CD4-positive, alpha-beta T cell treated with Interleukin-15 for 1 hour (primary cell): Measurements from ENCODE around the gene SEC22A.

Experiments used
- DNase-seq: peaks from one replicate; pipeline ENCODE4 v3.0.0-alpha.2; 2020

The SEC22A gene

GRCh38 chr3:123290107-123290930, 88.6 kb downstream of the SEC22A start:
- DNase-seq: no peak

- no peak for DNase-seq
These were observed 89.2 kb downstream of the SEC22A start for GRCh38 chr3:123290962-123291361.

DNA sequence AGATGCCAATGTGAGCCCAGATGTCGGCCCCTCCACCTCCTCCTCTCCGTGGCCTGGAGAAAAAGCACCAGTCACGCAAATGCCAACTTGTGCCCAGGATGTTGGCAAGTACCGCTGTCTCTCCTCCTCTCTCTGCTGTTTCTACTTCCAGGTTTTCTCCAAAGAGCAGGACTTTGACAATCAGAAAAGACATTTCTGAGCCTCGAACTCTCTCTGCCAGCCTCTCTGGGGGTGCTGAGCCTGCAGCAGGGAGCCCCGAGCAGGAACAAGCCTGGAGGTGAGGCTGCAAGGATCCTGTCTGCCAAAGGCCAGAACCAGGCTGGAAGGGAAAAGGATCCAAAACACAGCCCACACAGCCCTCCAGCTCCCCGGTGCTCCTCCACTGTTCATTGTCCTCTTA, 89.7 kb downstream of the SEC22A start:
- no peak for DNase-seq

- no peak for DNase-seq
These were observed 90.9 kb downstream of the SEC22A start for GRCh38 chr3:123292321-123293310.

DNA sequence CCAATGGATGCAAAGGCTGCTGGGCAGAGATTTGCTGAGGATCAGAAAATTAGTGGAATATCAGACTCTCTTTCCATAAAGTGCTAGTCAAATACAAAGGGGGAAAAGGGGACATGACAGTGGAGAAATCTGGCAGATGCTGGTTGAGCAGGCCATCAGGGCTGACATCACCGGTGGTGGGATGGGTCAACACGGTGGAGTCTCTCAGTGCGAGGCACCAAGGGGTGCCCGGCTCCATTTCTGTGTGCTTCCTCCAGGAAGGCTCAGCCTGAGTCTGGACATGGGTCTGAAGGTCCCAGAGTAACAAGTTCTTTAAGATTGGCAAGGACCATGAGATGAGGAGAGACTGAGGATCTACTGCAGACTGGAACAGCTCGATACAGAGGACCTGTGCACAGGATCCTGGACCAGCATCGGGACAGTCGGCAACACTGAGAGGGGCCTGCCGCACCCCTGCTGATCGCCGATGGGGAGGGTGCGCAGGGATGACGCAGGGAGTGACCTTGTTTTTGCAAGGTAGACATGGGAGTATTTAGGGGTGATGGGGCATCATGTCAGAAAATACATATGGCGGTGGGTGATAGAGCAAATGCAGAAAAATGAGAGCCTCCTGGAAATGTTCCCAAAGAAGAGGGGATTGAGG, 92.7 kb downstream of the SEC22A start:
- DNase-seq: no peak

DNA sequence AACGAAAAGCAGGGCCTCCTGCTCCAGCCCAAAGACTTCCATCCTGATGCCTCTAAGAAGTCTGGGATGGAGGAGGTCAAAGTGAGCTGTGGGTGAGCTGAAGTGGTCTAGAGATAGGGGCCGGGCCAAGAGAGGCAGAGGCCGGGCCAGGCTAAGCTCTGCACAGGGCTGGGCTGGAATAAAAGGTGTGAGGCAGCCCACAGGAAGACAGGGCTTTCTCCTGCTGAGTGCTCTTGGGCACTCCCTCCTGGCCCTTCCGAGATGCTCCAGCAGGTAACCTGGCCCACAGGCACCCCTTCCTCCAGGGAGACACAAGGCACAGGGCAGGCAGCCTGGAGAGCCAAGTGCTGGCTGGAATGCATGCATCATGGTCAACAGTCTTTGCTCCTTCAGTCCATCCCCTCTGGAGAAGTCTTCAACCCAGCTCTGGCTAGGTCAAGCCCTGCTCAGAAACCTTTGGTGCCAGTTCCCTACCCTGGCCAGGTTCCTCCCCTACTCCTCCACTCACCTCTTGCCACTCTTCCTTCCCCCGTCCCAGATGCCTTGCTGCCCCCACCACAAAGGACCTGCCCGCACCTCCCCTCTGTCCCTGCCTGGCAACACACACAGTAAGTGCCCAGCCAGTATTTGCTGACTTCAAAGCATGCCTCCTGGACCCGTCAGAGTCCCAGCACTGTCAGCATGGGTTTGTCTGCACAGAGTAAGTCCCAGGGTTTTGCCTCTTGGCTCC, 93.6 kb downstream of the SEC22A start:
- no peak for DNase-seq

GRCh38 chr3:123295901-123296250, 94.1 kb downstream of the SEC22A start:
- no peak for DNase-seq

DNA sequence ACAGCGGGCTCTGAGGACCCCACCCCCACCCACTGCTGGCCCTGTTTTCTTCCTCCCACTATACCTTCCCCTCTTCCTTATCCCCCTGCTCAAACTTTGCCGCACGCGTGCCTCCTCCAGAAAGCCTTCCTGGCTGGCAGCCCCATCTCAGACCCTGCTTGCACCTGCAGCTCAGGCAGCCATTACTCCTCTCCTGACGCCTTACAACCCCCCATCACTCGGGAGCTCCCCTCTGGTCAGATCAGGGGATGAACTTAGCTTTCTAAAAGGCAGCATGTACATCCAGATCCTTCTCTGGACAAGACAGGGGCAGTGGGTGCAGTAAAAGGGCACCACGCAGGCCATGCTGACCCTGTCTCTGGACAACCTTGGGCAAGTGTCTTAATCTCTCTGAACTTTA, 94.5 kb downstream of the SEC22A start:
- DNase-seq: no peak

DNA sequence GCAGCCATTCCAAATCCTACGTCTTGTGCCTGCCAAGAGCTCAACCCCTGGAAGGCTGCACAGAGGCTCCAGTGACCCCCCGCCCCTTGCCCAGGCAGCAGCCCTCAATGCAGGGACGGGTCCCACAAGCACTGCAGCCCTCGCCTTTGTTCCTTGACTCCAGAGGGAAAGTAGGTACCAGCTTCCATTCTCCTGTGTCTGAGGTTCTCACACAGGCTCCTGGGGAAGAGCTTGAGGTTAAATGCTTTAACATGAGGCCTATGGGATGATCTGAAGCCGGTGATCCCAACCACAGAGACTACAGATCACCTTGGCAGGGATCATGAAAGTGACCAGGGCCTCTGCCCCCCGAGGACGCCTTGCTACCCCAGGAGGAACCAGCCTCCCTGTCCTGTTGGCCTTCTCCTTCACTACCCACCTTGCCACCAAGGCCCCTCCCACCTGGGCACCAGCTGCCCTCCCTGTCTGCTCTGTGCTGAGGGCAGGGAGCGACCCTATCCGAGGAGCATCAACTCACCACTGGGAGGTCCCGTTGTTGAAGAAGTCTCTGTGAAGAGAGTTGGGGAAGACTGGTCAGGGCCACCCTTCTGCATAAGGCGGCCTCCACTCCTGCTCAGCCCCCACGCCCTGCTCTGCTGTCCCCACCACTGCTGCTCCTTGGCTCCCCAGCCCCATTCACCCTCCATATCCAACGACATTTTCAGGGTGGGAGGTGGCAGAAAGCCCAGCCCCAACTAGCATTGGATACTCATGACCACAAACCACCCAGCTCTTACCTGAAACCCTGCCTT, 95.3 kb downstream of the SEC22A start:
- no peak for DNase-seq

GRCh38 chr3:123297627-123297899, 95.8 kb downstream of the SEC22A start:
- no peak for DNase-seq

DNA sequence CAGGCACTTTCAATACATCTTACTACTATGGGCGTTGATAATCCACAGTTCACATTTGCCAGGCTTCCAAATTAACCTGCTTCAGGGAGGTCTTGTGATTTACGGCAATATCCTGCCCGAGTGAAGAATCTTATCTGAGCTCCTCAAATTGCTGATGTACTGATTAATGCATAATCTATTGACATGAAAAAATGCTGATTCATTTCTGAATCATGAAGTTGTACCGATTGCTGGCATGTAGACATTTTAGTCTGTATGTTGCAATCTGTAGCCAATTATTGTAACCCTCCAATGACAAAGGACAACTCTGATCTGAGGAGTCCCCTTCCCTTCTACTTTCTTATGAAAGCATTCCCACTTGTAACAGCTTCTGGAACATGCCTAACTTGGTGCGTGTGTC, 97.2 kb downstream of the SEC22A start:
- no peak for DNase-seq

DNA sequence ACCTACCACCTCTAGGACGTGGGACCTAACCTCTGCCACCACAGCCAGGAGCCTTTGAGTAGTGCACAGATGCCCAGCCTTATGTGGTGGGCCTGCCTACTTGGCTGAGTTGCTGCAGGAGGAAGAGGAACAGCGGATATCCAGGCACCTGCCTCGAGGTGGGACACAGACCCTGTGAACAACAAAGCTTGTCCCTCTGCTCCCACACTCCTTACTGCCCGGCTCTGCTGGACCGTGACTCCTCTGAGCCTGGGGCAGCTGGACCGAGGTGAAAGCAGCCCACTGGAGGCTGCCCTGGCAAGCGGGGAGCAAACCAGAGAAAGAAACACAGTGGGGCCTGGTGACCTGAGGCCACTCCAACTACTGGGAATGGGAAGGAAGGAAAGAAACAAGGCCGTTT, 97.8 kb downstream of the SEC22A start:
- no peak for DNase-seq

GRCh38 chr3:123300056-123300455, 98.3 kb downstream of the SEC22A start:
- no peak for DNase-seq

DNA sequence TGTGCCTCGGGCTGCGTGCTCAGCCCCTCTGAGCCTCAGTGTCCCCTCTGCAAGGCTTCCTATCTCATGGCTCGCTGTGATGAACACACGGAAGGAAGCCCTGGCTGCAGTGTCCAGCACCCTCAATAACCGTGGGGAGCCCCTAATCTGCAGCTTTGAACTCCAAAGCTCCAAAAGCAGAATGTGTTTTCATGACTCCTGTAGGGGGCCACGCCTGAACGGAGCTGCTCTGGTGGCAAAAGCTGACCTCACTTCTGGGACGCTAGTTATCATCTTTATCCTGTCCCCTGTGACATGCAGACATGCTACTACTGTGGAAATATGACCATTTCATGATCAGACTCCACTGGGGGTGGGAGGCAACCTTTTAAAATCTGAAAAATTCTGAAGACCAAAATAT, 98.8 kb downstream of the SEC22A start:
- no peak for DNase-seq

DNA sequence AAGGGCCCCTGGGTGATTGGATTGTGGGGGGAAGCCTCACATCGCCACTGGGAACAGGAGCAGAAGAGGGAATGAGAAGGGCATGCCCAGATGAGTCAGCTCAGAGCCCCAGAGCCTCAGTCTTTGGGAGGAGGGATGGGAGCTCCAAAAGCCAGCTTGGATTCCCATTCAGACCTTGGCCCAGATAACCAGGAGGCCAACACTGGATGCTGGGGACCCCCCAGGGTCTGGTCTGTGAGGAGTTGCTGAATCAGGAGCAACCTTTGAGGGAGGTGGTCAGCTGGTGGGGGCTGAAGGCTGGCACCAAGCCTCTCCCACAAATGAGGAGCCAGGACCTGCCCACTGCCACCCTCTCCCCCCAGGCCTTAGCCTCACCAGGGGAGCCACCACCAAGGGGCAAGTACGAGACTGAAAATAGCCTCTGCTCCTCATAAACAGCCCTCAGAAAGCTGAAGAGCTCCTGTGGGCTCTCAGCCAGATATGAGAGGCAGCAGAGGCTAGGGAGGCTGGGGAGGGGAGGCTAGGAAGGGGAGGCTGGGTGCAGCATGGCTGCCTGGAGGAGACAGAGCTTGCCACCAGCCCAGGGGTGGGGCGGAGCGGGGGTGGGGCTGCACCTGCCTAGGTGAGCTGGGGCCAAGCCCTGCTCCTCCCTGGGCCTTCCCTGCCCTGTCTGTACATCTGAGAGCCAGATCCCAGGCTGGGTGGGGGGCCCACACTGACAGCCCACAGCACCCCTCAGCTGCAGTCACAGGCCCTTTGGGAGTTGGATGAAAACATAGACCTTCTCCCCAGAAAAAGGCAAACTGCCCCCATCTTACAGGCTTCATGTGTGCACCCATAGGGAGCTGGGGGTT, 99.8 kb downstream of the SEC22A start:
- no peak for DNase-seq

DNA sequence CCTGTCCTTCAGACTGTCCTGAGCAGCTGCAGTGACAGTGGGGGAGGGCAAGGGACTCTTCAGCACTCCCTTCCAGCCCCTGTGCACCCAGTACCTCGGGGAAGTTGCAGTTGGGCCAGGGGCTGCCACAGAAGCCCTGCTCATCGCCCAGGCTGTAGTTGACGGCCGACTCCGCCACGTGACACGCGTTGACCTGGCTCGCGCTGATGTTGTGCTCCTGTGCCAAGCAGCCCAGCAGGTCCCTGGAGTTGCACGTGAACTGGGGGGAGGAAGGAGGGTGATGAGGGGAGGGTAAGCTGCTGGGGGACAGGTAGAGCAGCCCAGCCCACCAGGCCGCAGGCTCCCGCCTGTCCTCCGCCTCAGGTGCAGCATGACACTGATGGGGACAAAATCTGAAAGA, 101.2 kb downstream of the SEC22A start:
- no peak for DNase-seq

DNA sequence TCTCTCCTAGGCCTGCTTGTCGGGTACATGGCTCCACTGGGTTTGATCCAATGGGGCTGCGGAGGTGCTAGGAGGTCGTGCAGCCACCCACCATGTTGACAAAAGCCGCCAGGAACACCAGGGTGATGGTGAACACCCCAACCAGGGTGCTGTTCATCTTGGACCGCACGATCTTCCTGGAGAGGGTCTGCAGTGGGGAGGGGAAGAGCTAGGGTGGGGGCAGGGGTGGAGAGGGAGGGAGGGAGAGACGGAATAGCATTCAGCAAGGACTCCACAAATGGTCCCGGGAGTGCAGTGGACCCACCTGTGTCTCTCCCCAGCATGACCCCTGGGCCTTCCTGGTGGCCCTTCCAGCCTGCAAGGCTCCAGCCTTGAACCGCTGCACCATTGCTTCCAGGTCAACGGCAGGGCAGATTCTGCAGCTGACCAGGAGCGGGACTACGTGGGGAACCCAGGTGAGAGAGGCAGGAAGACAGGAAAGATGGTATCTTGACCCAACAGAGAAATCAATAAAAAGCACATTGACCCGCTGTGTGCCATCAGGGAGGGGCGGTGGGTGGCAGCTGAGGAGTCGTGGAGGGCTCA, 102.3 kb downstream of the SEC22A start:
- DNase-seq: no peak

DNA sequence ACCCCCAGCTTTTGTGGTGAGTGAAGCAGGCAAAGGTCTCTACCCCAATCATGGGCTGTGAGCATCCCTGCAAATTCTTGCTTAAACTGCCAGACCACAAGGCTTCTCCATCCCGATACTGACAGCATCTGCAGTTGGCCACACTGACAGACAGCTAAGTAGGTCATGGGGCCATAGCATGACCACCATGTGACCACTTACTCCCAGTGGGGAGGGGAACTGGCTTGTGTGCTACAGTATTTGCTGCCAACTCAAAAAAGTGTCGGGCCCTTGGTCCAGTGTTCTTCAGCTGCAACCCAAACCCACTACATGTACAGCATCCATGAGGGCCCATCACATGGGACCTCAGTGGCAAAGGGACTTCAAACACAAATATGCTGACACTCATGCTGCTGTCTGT, 103.4 kb downstream of the SEC22A start:
- DNase-seq: no peak

- no peak for DNase-seq
These were observed 105.3 kb downstream of the SEC22A start for GRCh38 chr3:123307064-123307463.

DNA sequence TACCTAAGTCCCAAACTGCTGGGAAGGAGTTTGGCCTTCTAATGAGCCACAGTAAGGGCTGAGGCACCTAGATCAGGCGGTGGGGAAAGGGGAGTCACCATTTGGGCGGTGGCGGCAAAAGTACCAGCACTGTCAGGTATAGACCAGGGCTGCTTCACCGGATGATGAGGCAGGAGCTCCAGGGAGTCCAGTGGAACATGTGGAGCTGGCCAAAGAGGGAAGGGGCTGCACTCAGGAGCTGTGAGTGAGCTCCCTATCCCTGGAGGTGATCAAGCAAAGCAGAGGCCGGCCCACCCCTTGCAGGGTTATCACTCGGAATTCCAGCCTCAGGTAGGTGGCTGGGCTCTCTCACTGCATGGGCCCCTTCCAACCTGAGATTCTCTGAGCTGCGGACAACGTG, 108.4 kb downstream of the SEC22A start:
- DNase-seq: no peak

DNA sequence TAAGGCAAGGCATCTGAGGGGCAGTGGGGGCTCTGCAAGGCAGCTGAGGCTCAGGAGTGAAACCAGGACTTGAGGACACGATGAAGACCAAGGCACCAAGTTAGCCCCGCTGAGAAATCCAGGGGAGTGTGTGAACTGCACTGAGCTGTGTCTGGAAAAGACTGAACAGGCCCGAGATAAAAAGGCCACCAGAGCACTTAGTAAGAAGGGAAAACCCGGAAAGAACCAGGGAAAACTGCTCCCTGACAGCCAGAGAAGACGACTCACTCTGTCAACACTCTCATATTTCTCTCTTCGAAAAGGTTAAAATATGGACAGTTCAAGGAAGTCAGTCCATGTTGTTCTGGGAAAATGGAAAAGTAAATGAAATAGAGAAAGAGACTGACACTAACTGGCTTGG, 109.0 kb downstream of the SEC22A start:
- DNase-seq: no peak
